SK-N-SH treated with all-trans-retinoic acid at 6 μM for 48 hours (cell line): Measurements from ENCODE around the gene PCBP3.

Source experiments
- ATAC-seq: fragments of 200-7000 bp; cut with Tn5 transposase; 3 replicates; pipeline ENCODE4 v1.9.1; 2020; ENCODE audit warnings: mild to moderate bottlenecking, moderate library complexity
- ARNTL ChIP-seq: fragments of 450-650 bp; formaldehyde crosslinking; IDR thresholded peaks from 2 replicates; pipeline ENCODE4 v1.5.0; 2020; ENCODE audit warnings: low read depth, mild to moderate bottlenecking, moderate library complexity, borderline replicate concordance
- BACH2 ChIP-seq: fragments of 250-450 bp; sonication (Bioruptor Pico); IDR thresholded peaks from 2 replicates; pipeline ENCODE4 v1.9.0; 2021; ENCODE audit warnings: mild to moderate bottlenecking, borderline replicate concordance
- ESRRG ChIP-seq: fragments of 250-450 bp; sonication (Bioruptor Pico); IDR thresholded peaks from 2 replicates; pipeline ENCODE4 v1.6.1; 2021; ENCODE audit warnings: mild to moderate bottlenecking
- GLIS3 ChIP-seq: fragments of 250-450 bp; sonication (Bioruptor Pico); IDR thresholded peaks from 2 replicates; pipeline ENCODE4 v1.5.0; 2020; ENCODE audit warnings: mild to moderate bottlenecking, moderate library complexity
- ISL1 ChIP-seq: fragments of 250-450 bp; sonication (Bioruptor Pico); IDR thresholded peaks from 2 replicates; pipeline ENCODE4 v2.1.2; 2022; ENCODE audit warnings: mild to moderate bottlenecking, moderate library complexity
- OSR1 ChIP-seq: fragments of 250-450 bp; sonication (Bioruptor Pico); IDR thresholded peaks from 2 replicates; pipeline ENCODE4 v1.8.0; 2022; ENCODE audit warnings: moderate library complexity, mild to moderate bottlenecking, inconsistent platforms
- PPARA ChIP-seq: fragments of 250-450 bp; sonication (Bioruptor Pico); IDR thresholded peaks from 2 replicates; pipeline ENCODE4 v1.5.0; 2020; ENCODE audit warnings: mild to moderate bottlenecking, borderline replicate concordance
- RARB ChIP-seq: fragments of 250-450 bp; sonication (Bioruptor Pico); IDR thresholded peaks from 2 replicates; pipeline ENCODE4 v1.8.0; 2021; ENCODE audit warnings: mild to moderate bottlenecking, moderate library complexity
- SNAI2 ChIP-seq: fragments of 250-450 bp; sonication (Bioruptor Pico); IDR thresholded peaks from 2 replicates; pipeline ENCODE4 v1.5.0; 2020; ENCODE audit warnings: mild to moderate bottlenecking, moderate library complexity
- TCF4 ChIP-seq: fragments of 250-450 bp; sonication (Bioruptor Pico); IDR thresholded peaks from 2 replicates; pipeline ENCODE4 v1.8.0; 2021; ENCODE audit warnings: mild to moderate bottlenecking, moderate library complexity, borderline replicate concordance
- TOX ChIP-seq: fragments of 250-450 bp; sonication (Bioruptor Pico); IDR thresholded peaks from 2 replicates; pipeline ENCODE4 v1.8.0; 2021; ENCODE audit warnings: mild to moderate bottlenecking, moderate library complexity, borderline replicate concordance
- ZC3H10 ChIP-seq: fragments of 250-450 bp; sonication (Bioruptor Pico); IDR thresholded peaks from 2 replicates; pipeline ENCODE4 v1.5.1; 2021; ENCODE audit warnings: mild to moderate bottlenecking, moderate library complexity
- ZFP3 ChIP-seq: fragments of 250-450 bp; sonication (Bioruptor Pico); IDR thresholded peaks from 2 replicates; pipeline ENCODE4 v1.5.0; 2020; ENCODE audit warnings: mild to moderate bottlenecking, moderate library complexity
- ZFP30 ChIP-seq: fragments of 450-650 bp; formaldehyde crosslinking; IDR thresholded peaks from 2 replicates; pipeline ENCODE4 v1.5.0; 2022; ENCODE audit warnings: mild to moderate bottlenecking, moderate library complexity
- ZNF565 ChIP-seq: fragments of 450-650 bp; formaldehyde crosslinking; conservative IDR thresholded peaks from 2 replicates; pipeline ENCODE4 v1.5.0; 2020; ENCODE audit warnings: low read depth, mild to moderate bottlenecking, moderate library complexity
- ZNF70 ChIP-seq: fragments of 450-650 bp; formaldehyde crosslinking; IDR thresholded peaks from 2 replicates; pipeline ENCODE4 v1.5.0; 2020; ENCODE audit warnings: mild to moderate bottlenecking, moderate library complexity
- ZNF8 ChIP-seq: fragments of 450-650 bp; formaldehyde crosslinking; IDR thresholded peaks from 2 replicates; pipeline ENCODE4 v1.5.0; 2020; ENCODE audit warnings: mild to moderate bottlenecking, moderate library complexity
- TF ChIP-seq, protein P1 (sequence below): fragments of 250-450 bp; sonication (Bioruptor Pico); IDR thresholded peaks from 2 replicates; pipeline ENCODE4 v1.5.0; 2020; ENCODE audit warnings: mild to moderate bottlenecking, moderate library complexity
- TF ChIP-seq, protein P2 (sequence below): fragments of 250-450 bp; sonication (Bioruptor Pico); IDR thresholded peaks from 2 replicates; pipeline ENCODE4 v1.5.1; 2021; ENCODE audit warnings: mild to moderate bottlenecking, moderate library complexity
- TF ChIP-seq, protein P3 (sequence below): fragments of 250-450 bp; sonication (Bioruptor Pico); IDR thresholded peaks from 2 replicates; pipeline ENCODE4 v1.5.1; 2020; ENCODE audit warnings: low read depth, mild to moderate bottlenecking, moderate library complexity
- TF ChIP-seq, protein P4 (sequence below): fragments of 250-450 bp; sonication (Bioruptor Pico); IDR thresholded peaks from 2 replicates; pipeline ENCODE4 v1.8.0; 2021; ENCODE audit warnings: low read depth, mild to moderate bottlenecking, moderate library complexity, borderline replicate concordance

PCBP3 gene

DNA sequence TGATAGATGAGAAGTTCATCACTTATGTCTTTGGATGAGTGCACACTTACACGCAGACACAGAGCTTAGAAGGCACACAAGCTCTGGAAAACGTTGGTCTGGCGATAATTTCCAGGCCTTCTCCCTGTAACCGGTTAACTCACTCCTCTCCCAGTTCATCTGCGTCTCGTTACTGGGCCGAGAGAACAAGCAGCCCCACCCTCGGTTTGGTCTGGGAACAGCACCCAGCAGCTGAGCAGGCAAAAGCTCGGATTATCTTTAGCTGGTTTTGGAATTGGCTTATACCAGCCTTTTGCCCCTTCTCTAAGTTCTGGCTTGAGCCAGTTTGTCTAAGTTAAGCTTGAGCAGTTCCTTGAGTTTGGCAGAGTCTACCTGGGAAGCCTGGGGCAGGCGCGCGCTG is 310.7 kb downstream of the PCBP3 start (continued):
- TF ChIP-seq, protein P1, sequence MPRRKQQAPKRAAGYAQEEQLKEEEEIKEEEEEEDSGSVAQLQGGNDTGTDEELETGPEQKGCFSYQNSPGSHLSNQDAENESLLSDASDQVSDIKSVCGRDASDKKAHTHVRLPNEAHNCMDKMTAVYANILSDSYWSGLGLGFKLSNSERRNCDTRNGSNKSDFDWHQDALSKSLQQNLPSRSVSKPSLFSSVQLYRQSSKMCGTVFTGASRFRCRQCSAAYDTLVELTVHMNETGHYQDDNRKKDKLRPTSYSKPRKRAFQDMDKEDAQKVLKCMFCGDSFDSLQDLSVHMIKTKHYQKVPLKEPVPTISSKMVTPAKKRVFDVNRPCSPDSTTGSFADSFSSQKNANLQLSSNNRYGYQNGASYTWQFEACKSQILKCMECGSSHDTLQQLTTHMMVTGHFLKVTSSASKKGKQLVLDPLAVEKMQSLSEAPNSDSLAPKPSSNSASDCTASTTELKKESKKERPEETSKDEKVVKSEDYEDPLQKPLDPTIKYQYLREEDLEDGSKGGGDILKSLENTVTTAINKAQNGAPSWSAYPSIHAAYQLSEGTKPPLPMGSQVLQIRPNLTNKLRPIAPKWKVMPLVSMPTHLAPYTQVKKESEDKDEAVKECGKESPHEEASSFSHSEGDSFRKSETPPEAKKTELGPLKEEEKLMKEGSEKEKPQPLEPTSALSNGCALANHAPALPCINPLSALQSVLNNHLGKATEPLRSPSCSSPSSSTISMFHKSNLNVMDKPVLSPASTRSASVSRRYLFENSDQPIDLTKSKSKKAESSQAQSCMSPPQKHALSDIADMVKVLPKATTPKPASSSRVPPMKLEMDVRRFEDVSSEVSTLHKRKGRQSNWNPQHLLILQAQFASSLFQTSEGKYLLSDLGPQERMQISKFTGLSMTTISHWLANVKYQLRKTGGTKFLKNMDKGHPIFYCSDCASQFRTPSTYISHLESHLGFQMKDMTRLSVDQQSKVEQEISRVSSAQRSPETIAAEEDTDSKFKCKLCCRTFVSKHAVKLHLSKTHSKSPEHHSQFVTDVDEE (CRISPR knock-in tag): no peak
- no peak for TF ChIP-seq ZFP3 (CRISPR knock-in tag)
- TF ChIP-seq, all 23 proteins: peak for 0

DNA sequence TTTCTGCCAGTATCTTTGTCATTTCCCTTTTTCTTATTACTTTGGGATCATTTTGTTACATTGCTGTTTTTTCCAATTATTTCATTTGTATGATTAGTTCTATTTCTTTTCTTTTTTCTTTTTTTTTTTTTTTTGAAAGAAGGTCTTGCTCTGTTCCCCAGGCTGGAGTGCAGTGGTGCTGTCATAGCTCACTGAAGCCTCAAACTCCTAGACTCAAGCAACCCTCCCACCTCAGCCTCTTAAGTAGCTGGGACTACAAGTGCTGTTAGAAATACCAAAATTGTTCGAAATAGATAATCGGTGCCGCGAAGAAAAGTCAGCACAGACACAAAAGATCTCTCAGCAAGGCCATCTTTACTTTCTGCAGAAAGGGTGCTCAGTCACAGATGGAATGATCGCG is 311.4 kb downstream of the PCBP3 start:
- ATAC-seq: no peak
- TF ChIP-seq ZC3H10 (no peak), ZNF70 (CRISPR knock-in tag) (no peak), ZFP30 (CRISPR knock-in tag) (no peak), ISL1 (CRISPR knock-in tag) (no peak)
- TF ChIP-seq, protein P2, sequence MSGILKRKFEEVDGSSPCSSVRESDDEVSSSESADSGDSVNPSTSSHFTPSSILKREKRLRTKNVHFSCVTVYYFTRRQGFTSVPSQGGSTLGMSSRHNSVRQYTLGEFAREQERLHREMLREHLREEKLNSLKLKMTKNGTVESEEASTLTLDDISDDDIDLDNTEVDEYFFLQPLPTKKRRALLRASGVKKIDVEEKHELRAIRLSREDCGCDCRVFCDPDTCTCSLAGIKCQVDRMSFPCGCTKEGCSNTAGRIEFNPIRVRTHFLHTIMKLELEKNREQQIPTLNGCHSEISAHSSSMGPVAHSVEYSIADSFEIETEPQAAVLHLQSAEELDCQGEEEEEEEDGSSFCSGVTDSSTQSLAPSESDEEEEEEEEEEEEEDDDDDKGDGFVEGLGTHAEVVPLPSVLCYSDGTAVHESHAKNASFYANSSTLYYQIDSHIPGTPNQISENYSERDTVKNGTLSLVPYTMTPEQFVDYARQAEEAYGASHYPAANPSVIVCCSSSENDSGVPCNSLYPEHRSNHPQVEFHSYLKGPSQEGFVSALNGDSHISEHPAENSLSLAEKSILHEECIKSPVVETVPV: no peak
- TF ChIP-seq, protein P3, sequence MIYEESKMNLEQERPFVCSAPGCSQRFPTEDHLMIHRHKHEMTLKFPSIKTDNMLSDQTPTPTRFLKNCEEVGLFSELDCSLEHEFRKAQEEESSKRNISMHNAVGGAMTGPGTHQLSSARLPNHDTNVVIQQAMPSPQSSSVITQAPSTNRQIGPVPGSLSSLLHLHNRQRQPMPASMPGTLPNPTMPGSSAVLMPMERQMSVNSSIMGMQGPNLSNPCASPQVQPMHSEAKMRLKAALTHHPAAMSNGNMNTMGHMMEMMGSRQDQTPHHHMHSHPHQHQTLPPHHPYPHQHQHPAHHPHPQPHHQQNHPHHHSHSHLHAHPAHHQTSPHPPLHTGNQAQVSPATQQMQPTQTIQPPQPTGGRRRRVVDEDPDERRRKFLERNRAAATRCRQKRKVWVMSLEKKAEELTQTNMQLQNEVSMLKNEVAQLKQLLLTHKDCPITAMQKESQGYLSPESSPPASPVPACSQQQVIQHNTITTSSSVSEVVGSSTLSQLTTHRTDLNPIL: no peak

DNA sequence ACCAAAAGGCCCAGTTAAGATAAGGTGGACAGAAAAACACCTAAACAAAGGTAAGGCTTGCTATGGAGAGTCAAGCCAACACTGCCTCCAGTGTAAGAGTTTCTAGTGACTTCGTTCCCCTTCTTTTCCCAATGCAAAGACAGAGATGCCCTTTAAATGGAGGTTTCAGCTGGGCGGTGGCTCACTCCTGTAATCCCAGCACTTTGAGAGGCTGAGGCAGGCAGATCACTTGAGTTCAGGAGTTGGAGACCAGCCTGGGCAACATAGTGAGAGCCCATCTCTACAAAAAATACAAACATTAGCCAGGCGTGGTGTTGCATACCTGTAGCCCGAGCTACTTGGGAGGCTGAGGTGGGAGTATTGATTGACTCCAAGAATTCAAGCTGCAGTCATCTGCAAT is 314.0 kb downstream of the PCBP3 start:
- no peak for ATAC-seq
- TF ChIP-seq, protein P4, sequence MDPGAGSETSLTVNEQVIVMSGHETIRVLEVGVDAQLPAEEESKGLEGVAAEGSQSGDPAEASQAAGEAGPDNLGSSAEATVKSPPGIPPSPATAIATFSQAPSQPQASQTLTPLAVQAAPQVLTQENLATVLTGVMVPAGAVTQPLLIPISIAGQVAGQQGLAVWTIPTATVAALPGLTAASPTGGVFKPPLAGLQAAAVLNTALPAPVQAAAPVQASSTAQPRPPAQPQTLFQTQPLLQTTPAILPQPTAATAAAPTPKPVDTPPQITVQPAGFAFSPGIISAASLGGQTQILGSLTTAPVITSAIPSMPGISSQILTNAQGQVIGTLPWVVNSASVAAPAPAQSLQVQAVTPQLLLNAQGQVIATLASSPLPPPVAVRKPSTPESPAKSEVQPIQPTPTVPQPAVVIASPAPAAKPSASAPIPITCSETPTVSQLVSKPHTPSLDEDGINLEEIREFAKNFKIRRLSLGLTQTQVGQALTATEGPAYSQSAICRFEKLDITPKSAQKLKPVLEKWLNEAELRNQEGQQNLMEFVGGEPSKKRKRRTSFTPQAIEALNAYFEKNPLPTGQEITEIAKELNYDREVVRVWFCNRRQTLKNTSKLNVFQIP (CRISPR knock-in tag): no peak
- TF ChIP-seq, protein P3: no peak
- no peak for TF ChIP-seq ISL1 (CRISPR knock-in tag)
- no peak for TF ChIP-seq RARB (CRISPR knock-in tag)
- TF ChIP-seq PPARA (CRISPR knock-in tag): no peak
- TF ChIP-seq GLIS3 (CRISPR knock-in tag): no peak
- no peak for TF ChIP-seq ESRRG (CRISPR knock-in tag)
- TF ChIP-seq ZNF70 (CRISPR knock-in tag): no peak
- TF ChIP-seq ZFP30 (CRISPR knock-in tag): no peak
- TF ChIP-seq TCF4 (CRISPR knock-in tag): no peak
- TF ChIP-seq OSR1 (CRISPR knock-in tag): no peak
- no peak for TF ChIP-seq ZC3H10
- TF ChIP-seq SNAI2 (CRISPR knock-in tag): no peak
- no peak for TF ChIP-seq ARNTL (CRISPR knock-in tag)
- no peak for TF ChIP-seq ZNF8 (CRISPR knock-in tag)
- TF ChIP-seq ZNF565 (CRISPR knock-in tag): no peak
- no peak for TF ChIP-seq ZFP3 (CRISPR knock-in tag)

DNA sequence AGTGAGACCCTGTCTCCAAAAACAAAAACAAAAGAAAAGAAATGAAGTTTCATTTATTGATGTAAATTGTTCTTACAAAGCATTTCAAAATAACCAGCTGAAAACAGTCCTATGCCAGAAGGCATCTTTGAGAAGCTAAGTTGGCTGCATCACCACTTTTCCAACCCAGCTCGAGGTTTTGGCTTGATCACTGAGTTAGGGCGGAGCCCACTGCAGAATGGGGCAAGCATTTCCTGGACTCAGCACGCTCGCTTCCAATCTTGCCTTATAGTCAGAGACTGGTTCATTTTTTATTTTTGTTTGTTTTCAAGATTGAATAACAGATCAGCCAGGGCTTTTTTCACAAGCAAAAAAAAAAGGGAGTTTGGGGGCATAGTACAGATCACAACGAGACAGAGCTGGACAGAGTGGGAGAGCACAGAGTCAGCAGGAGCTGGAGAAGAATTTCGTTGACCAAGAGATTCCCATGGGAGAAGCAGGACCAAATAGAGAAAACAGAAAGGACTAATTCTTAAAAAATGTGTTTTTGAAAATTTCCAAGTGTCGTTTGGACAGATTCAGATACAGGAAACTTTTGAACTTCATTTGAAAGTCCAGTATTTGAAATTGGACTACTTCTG is 314.6 kb downstream of the PCBP3 start:
- TF ChIP-seq ZNF8 (CRISPR knock-in tag): no peak
- TF ChIP-seq ESRRG (CRISPR knock-in tag): no peak
- TF ChIP-seq ZC3H10: no peak
- TF ChIP-seq TCF4 (CRISPR knock-in tag): no peak
- no peak for TF ChIP-seq ISL1 (CRISPR knock-in tag)
- TF ChIP-seq TOX (CRISPR knock-in tag): no peak
- no peak for TF ChIP-seq PPARA (CRISPR knock-in tag)
- no peak for TF ChIP-seq BACH2
- no peak for TF ChIP-seq ZFP3 (CRISPR knock-in tag)
- TF ChIP-seq, protein P4 (CRISPR knock-in tag): no peak
- no peak for TF ChIP-seq ZNF565 (CRISPR knock-in tag)
- no peak for TF ChIP-seq ZNF70 (CRISPR knock-in tag)
- TF ChIP-seq, protein P1 (CRISPR knock-in tag): no peak
- no peak for TF ChIP-seq GLIS3 (CRISPR knock-in tag)
- no peak for TF ChIP-seq ZFP30 (CRISPR knock-in tag)
- no peak for TF ChIP-seq ARNTL (CRISPR knock-in tag)
- TF ChIP-seq, all 23 proteins: peak for 0
- ATAC-seq: no peak
